HCT116 (cell line): ENCODE results near the gene OOSP1.

ENCODE experiments used
- RAD21 ChIP-seq: IDR thresholded peaks from 2 replicates; pipeline ENCODE4 v1.6.1; 2012; ENCODE audit warnings: low read depth, mild to moderate bottlenecking
- REST ChIP-seq: IDR thresholded peaks from 2 replicates; pipeline ENCODE4 v1.6.1; 2012; ENCODE audit warnings: low read depth
- SP1 ChIP-seq: IDR thresholded peaks from 2 replicates; pipeline ENCODE4 v1.6.1; 2012; ENCODE audit warnings: low read depth
- TF ChIP-seq, protein P1 (sequence below), 3 experiments: fragments of 200-600 bp in 1 of 3; sonication (generic) in 1 of 3; IDR thresholded peaks in 2 of 3; conservative IDR thresholded peaks in 1 of 3; 2 replicates each; pipeline ENCODE4 v1.5.1; 2012 to 2017; ENCODE audit warnings: low read depth in 2 of 3, low read length in 2 of 3, antibody characterized with exemption in 1 of 3, borderline replicate concordance in 1 of 3, control low read depth in 1 of 3, mild to moderate bottlenecking in 1 of 3, mixed read lengths in 1 of 3, mixed run types in 1 of 3, moderate library complexity in 1 of 3; ENCODE audit not compliant: insufficient read depth in 1 of 3

- TF ChIP-seq SP1 (no peak), REST (no peak), RAD21 (no peak)
- TF ChIP-seq, protein P1, sequence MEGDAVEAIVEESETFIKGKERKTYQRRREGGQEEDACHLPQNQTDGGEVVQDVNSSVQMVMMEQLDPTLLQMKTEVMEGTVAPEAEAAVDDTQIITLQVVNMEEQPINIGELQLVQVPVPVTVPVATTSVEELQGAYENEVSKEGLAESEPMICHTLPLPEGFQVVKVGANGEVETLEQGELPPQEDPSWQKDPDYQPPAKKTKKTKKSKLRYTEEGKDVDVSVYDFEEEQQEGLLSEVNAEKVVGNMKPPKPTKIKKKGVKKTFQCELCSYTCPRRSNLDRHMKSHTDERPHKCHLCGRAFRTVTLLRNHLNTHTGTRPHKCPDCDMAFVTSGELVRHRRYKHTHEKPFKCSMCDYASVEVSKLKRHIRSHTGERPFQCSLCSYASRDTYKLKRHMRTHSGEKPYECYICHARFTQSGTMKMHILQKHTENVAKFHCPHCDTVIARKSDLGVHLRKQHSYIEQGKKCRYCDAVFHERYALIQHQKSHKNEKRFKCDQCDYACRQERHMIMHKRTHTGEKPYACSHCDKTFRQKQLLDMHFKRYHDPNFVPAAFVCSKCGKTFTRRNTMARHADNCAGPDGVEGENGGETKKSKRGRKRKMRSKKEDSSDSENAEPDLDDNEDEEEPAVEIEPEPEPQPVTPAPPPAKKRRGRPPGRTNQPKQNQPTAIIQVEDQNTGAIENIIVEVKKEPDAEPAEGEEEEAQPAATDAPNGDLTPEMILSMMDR (IDR thresholded peaks at IDR 0.05 in 2 of 3, conservative IDR thresholded peaks at IDR 0.05 in 1 of 3; ENCODE audit: borderline replicate concordance in 1 of 3, insufficient read depth in 1 of 3, low read depth in 2 of 3, low read length in 2 of 3) = no peak
These were observed 15.4 kb downstream of the OOSP1 start for GRCh38 chr11:59953463-59954218.
